AG08395 (cell line): ENCODE data around the gene CARS2.
"Not testable (repeated sequence)": the region's sequence is repeated elsewhere in the genome, so short reads cannot be mapped to it uniquely, and the experiment has no call there.

ENCODE experiments used
- DNase-seq: peaks from one replicate; pipeline ENCODE4 v3.0.0; 2012; ENCODE audit warnings: mixed read lengths, low spot score

Gene CARS2

DNA sequence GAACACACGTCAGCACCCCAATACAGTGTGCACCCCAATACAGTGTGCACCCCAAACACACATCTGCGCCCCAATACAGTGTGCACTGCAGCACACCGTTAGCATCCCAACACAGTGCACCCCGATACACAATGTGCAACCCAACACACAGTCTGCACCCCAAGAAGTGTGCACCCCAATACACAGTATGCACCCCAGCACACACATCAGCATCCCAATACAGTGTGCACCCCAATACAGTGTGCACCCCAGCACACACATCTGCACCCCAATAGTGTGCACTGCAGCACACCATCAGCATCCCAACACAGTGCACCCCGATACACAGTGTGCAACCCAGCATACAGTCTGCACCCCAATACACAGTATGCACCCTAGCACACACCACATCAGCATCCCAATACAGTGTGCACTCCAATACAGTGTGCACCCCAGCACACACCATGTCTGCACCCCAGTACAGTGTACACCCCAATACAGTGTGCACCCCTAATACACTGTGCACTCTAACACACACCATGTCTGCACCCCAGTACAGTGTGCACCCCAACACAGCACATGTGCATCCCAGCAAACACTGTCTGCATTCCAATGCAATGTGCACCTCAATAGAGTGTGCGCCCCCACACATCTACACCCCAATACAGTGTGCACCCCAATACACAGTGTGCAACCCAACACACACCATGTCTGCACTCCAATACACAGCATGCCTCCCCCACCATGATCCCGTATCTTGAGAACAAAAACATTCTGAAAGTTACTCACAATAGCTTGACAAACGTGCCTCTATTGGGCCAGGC lies 855 bp upstream of the CARS2 start:
- DNase-seq, result no peak

DNA sequence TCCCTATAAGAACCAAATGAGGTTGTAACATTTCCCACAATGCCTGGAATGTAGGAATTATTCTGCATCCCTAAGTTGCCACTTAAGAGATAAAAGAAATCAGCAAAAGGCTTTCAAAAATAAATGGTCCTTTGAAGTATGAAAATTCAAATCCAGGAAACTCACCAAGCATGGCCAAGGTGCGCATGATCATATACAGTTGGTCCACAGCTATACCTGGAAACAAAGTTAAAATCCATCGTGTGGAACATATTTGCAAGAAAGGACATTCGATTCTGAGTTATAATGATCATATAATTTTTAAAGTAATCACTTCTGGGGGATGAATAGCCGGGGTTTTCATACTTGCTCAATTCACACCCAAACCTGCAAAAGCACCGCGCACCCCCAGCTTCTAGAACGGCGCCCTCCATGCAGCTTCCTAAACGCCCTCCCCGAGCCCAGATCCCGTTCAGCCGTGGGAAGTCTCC lies 525 bp downstream of the CARS2 start:
- no peak for DNase-seq

DNA sequence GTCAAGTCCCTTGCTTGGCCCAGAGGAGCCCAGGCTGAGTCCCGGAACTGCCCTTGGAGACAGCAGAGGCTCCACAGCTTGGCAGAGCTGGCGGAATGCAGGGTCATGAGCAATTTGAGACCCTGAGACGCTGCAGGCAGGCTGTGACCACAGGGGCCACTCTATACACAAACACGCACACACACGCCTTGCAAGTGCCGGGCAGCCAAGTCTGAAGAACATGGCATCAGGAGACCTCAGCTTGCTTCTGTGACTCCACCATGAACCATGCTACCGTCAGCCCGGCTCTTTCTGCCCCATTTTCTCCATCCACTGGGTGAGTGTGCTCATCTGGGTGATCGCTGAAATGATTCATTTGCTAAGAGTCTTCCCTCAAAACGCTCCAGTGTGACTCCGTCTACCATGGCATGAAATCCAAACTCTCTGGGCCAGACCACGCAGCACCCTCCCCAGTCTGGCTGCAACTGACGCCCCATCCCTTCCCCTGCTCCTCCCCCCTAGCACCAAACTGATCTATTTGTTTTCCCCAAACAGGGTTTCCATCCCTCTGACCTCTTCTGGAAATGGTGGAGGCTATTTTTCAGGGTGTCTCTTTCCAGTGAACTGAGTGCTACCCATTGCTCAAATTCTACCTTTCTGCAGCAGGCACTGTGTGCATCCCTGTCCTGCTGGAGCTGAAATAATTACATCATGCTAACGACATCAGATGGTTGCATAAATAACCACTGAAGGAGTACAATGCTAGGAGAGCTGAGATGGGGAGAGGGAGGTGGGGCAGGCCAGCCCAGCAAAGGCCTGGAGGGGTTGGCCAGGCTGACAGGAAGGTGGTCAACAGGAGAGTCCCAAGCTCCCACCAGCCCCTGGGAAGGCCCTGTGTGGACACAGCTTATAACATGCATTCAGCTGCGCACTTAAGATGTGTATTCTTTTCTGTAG lies 3.1 kb downstream of the CARS2 start:
- DNase-seq, result no peak

DNA sequence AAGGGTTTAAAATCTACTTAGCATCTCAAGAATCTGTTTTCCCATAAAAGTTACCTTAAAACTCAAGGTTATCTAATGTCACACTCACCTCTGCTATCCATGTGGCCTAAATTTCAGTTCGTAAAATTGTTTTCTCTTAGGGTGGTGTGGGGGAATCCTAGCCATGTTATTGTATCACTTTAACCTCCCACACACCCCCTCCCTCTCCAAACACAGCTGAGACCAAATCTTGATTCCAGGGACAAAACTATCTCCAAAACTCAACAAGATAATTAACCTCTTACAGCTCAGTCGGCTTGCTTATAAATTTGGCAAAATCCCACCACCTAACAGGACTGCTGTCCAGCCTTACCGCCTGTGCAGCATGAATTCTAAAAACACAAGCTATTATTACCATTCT lies 3.8 kb downstream of the CARS2 start:
- DNase-seq, result no peak

DNA sequence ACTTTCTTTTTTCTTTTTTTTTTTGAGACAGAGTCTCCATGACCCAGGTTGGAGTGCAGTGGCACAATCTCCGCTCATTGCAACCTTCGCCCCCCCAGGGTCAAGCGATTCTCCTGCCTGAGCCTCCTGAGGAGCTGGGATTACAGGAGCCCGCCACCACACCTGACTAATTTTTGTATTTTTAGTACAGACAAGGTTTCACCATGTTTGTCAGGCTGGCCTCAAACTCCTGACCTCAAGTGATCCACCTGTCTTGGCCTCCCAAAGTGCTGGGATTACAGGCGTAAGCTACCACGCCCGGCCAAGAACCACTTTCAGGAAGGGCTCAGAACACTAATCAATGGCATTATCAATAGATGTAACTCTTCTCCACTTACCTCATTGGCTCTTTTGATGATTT lies 4.9 kb downstream of the CARS2 start:
- not testable (repeated sequence) for DNase-seq

DNA sequence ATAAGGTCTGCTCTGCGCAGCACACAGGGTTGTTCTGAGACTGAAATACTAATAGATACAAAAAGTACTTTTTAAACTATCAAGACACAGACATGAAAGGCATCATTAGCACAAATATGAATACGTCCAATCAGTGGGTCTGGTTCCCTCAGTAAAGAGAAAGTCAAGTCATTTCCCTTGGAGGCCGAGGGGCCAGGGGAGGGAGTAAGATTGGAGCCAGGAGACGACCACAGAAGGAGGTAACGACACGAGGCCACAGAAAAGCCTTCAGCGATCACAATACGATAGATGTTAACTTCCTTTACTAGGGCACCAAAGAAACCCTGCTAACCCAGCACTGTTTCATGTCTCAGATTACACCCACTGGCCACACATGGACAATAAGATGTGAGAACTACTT lies 5.3 kb downstream of the CARS2 start:
- DNase-seq, result no peak

DNA sequence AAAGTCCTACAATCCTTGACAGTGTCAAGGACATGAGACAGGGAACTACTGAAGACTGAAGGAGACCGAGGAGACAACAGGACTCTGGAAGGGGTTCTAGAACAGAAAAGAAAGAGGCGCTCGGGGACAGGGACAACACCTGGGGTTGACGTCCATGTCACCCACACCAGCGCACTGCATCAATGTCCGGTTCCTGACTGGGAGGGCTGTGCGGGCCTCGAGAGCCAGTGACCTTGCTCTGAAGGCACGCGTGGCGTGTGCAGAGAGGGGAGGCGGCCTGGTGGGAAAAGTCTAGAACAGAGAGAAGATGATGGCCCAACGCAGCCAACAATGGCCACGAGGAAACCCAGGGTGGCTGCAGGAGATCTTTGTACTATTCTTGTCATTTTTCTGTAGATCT lies 5.7 kb downstream of the CARS2 start:
- DNase-seq, result no peak

DNA sequence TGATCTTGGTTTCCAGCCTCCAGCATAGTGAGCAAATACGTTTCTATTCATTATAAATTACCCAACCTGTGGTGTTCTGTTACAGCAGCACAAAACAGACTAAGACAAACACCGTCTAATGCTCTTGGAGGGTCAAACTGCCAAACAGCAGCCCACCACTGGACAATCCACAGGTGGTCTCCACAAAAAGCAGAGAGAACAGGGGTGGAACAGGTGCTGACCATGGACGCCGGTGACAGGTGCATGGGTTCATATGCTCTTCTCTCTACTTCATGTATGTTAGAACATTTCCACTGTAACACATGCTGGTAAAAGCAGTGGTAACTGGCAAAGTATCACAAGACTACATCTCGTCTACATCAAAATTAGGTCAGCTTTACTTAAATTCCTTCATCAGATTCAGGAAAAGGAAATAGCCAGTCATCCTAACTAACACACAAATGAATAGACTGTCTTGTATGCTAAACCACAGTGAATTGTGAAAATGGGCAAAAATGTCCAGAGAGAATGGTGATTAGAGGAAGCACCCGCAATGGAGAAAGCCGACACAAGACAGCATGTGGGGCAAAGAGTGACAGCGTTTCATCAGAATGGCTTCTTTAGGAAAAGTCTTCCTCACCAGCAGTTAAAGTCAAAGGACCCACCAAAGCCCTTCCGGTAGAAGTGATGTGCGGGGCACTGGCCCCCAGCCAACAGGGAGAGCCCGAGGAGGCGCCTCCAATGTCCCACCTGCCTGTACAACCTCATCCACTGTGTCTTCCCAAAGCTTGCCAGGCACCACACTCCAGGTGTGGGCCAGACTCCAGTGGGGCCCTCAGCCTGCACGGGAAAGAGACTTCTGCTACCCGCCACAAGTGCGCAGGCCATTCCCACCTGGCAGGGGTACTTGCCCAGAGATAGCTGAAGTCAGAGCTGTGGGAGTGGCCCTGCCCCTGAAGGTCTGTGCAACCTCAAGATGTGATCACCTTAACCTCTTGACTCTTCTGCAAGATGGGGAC lies 6.5 kb downstream of the CARS2 start:
- DNase-seq, result no peak

DNA sequence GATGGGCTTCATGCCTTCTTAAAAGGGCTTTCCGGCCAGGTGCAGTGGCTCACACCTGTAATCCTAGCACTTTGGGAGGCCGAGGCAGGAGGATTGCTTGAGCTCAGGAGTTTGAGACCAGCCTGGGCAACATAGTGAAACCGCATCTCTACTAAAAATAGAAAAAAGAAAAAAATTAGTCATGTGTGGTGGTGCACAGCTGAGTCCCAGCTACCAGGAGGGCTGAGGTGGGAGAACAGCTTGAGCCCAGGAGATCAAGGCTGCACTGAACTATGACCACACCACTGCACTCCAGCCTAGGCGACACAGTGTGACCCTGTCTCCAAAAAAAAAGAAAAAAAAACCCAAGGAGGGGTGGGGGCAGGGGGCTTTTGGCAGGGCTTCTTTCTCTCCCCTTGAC lies 7.2 kb downstream of the CARS2 start:
- no peak for DNase-seq

DNA sequence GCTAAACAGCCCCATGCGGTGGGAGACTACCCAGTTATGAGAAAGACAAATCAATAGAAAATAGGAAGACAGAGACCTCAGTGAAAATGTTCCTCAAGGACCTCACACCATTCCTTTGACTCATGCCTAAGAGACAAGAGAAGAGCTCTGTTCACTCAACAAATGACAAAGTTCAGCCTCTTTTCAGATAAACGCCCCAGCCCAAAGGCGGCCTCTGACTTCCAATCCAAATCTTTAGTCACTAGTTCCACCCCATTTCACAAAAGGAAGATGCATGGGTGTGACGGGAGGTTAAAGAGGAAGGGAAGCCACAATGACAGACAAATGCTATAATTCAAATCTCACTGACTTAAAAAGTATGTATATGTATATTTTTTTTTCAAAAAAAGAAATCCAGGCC lies 8.1 kb downstream of the CARS2 start:
- no peak for DNase-seq

DNA sequence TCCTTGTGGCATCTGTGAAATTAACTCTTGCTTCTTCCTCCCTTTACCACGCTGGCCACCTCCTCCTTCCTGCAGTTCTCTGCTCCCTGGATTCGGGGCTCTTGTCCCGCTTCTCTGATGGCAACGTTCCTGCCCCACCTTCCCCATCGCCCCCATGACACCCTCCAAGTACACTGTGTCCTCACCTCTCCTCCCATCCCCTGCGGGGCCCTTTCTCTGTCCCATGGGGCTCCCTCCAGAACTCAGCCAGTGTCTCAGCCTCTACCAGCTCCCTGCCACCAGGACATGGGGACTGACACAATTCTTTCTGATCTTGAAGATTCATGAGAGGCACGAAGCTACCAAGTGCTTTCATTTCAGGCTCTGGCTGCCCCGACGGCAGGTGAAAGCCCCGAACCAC lies 9.1 kb downstream of the CARS2 start:
- DNase-seq, result no peak

DNA sequence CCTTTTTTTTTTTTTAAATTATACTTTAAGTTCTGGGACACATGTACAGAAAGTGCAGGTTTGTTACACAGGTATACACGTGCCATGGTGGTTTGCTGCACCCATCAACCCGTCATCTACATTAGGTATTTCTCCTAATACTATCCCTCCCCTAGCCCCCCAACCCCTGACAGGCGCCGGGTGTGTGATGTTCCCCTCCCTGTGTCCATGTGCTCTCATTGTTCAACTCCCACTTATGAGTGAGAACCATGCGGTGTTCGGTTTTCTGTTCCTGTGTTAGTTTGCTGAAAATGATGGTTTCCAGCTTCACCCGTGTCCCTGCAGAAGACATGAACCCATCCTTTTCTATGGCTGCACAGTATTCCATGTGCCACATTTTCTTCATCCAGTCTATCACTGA lies 10.1 kb downstream of the CARS2 start:
- DNase-seq, result not testable (repeated sequence)

DNA sequence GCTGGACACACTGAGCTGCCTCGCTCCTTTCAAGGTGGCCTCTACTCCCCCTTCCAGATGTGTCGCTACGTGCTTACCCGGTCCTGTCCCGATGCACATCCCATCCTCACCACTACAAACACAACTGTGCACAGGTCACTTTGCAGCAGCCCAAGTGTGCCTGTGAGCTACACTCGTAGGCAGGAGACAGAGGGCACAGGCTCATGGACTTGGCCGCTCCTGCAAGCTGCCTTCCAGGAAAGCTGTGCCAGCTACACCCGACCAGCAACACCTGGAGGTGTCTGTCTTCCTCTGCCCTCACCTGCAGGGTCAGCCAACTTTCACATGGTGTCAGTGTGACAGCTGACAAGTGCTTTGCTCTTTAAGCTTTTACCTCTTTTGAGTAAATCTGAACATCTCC lies 15.4 kb downstream of the CARS2 start:
- no peak for DNase-seq

DNA sequence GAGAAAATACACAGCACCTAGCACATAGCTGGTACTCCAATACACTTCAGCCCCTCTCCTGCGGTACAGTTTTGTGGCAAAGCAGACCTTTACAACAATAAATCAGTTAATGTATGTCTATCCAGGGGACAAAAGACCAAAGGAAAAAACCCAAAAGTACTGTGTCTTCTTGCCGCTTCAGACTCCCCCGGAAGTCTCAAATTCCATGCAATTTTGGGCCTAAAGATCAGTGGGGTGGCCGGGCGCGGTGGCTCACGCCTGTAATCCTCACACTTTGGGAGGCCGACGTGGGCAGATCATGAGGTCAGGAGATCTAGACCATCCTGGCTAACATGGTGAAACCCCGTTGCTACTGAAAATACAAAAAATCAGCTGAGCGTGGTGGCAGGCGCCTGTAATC lies 16.2 kb downstream of the CARS2 start:
- no peak for DNase-seq

DNA sequence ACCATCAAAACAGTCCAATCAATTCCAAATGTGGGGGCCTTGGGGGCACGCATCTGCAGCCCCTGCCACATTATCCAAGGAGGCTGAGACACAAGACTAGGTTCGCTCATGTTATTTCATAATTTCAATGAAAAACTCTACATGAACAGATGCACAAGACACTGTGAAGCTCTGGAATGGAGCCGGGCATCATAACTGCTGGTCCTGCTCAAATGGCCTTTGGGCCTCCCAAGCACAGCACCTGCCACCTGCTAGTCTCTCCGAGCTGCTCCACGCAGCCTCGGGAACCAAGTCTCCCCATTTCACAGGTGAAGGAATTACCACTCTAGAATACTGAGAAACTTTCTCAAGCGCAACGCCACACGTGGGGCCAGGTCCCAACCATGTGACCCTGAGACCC lies 16.9 kb downstream of the CARS2 start:
- DNase-seq, result no peak

DNA sequence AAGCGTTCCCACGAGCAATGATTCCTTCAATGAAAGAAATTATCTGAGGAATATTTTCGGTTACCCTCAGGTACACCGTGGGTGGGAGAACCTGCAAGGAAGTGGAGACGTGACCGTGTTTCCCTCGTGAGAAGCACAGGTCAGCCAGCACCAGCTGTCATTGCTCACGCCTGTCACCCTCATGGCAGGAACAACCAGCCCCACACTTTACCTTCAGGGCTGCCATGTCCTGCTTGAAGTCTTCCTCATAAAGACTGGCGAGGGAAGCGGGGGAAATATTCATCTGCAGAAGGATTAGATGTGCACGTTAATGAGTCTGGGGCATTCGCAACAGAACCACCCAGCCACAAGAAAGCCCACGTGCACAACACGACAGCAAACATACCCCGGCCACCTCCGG lies 18.2 kb downstream of the CARS2 start:
- DNase-seq, result no peak

DNA sequence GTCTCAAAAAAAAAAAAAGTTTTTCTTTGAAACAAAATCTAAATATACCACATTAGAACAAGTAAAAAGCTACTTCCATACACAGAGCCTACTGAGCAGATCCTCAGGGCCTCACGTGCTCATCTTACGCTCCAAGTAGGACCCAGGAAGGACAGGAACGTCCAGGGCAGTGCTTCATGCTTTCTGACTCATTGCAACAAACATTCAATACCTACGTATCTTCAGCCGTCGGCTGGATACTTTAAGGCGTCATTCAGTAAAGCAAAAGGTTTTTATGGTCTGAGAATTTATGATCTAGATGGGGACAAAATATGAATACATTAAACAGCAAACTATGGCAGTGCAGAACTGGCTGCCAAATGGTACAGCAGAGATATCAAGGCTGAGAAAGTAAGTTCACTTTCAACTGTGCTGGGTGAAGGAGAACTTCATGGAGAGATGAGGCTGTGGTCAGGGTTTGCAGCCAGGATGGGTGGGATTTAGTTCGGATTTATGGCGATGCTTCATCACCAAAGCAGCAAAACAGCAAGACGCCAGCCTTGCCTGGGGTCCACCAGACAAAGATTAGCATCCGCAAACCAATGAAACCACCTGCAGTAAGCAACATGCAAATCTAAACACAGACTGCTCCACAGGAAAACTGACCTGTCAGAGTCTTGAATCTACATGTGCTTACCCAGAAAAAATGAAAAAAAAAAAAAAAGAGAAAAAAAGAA lies 20.5 kb downstream of the CARS2 start:
- DNase-seq, result no peak

DNA sequence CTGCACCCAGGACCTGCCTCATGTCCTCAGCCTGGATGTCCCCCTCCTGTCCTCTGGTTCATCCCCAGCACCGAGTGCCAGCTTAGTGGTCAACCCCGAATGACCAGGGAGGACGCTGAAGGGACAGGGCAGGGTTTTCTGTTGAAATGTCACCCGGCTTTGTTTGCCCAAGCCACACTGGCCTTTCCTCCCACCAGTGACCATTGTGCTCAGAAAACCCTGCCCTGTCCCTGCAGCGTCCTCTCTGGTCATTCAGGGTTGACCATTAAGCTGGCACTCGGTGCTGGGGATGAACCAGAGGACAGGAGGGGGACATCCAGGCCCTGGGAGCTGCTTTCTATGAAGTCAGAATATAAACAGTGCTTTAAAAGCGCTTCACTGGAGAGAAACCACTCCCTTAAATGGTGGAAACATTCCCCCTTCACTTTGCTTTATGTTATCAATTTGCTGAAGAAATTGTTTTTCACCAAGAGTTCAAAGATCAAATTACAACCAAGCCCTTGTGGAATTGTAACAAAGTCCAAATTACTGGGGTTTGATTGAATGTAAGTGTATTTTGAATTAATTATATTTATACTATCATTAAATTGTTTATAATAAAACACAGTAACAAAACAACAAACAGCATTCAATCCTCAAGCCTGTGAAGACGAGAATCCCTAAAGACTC lies 21.4 kb downstream of the CARS2 start:
- no peak for DNase-seq

DNA sequence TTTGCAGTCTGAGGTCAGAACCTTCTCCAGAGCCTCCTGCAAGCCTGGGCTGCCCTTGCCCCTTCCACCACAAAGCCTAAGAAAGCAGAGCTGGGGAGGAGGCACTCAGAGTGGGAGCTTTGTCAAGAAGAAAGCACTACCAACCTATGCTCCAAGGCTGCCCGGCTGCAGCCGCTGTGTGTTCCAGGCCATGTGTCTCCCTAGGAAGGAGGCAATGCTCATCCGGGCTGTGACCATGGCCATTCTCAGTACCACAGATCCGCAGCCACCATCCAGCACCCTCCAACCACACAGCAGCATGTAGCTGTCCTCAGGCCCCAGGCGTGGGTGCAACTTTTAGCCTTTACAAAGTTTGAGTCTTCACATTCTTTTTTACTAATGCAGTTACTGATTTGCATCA lies 22.0 kb downstream of the CARS2 start:
- no peak for DNase-seq

DNA sequence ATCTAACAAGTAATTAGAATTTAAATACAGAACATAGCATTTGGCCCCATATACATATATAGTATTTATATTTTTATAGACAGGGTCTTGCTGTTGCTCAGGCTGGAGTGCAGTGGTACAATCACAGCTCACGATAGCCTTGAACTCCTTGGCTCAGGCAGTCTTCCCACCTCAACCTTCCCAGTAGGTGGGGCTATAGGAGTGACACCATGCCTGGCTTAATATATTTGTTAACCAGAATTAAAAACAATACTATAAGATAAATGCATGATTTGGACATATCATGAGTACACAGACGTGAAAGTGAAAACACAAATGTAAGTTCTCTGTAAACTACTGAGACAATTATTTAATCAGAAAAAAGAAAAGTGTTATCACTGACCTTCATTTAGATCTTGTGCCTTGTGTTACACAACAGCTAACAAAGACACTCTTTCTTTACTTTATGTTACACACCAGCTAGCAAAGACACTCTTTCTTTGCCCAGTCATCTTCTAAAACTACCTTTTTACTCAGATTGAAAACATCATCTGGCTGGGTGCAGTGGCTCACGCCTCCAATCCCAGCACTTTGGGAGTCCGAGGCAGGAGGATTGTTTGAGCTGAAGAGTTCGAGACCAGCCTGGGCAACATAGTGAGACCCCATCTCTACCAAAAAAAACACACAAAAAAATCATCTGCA lies 22.6 kb downstream of the CARS2 start:
- no peak for DNase-seq
